Peyer's patch (tissue), 4 donors: ENCODE measurements around the gene COL6A1.

Experiments
- POLR2A ChIP-seq, 2 donors: fragments of 450-650 bp; IDR thresholded peaks; one replicate each; pipeline ENCODE4 v1.5.1; 2017; ENCODE audit warnings: antibody characterized with exemption in 2 of 2, mild to moderate bottlenecking in 2 of 2, moderate library complexity in 2 of 2
- TF ChIP-seq, protein P1 (sequence below), 6 experiments: fragments of 450-650 bp in 4 of 6; fragments of 200-600 bp in 2 of 6; sonication (generic) in 1 of 6; IDR thresholded peaks; one replicate each; pipeline ENCODE4 v1.5.1; 2017 to 2019; ENCODE audit warnings: antibody characterized with exemption in 6 of 6, mild to moderate bottlenecking in 3 of 6, moderate library complexity in 1 of 6

DNA sequence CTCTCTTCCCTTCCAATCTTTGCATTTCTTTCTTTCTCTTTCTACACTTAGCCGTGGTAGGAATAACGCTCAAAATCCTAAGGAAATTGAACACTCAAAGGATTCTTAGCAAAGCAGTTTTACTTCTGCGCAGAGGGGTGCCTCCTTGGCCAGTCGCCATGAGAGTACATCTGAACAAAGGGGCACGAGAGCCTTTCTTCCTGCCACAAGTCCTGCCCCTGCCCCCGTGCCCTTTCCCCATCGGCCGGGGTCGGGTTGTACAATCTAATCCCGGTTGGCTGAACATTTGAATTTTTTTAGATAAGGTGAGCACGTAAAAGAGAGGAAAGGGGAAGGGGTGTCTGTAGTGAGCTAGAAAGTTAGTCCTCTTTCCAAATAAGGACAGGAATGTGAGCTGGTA is 28.6 kb upstream of the COL6A1 start:
- no peak for TF ChIP-seq POLR2A (IDR thresholded peaks at IDR 0.05)
- TF ChIP-seq, protein P1, sequence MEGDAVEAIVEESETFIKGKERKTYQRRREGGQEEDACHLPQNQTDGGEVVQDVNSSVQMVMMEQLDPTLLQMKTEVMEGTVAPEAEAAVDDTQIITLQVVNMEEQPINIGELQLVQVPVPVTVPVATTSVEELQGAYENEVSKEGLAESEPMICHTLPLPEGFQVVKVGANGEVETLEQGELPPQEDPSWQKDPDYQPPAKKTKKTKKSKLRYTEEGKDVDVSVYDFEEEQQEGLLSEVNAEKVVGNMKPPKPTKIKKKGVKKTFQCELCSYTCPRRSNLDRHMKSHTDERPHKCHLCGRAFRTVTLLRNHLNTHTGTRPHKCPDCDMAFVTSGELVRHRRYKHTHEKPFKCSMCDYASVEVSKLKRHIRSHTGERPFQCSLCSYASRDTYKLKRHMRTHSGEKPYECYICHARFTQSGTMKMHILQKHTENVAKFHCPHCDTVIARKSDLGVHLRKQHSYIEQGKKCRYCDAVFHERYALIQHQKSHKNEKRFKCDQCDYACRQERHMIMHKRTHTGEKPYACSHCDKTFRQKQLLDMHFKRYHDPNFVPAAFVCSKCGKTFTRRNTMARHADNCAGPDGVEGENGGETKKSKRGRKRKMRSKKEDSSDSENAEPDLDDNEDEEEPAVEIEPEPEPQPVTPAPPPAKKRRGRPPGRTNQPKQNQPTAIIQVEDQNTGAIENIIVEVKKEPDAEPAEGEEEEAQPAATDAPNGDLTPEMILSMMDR (IDR thresholded peaks at IDR 0.05) = no peak
